ENCODE data around the gene DNAJB5.
"Not testable (repeated sequence)": the region's sequence is repeated elsewhere in the genome, so short reads cannot be mapped to it uniquely, and the experiment has no call there.

DNAJB5 gene

GRCh38 chr9:34989003-34989945 is at the start of gene DNAJB5:
Gene DNAJB5, plus strand, starts transcription at chr9:34989745. Its CDS starts 886 bp downstream, at chr9:34990631.
- peak; percentile 98 for DNase-seq

- not testable (repeated sequence) for DNase-seq
Observed at GRCh38 chr9:34939989-34940388, 49.6 kb upstream of the DNAJB5 start.

GRCh38 chr9:34948451-34948850 is 41.1 kb upstream of the DNAJB5 start:
- DNase-seq: no peak

GRCh38 chr9:34954225-34954624 is 35.3 kb upstream of the DNAJB5 start:
- no peak for DNase-seq

GRCh38 chr9:34956066-34956465 is 33.5 kb upstream of the DNAJB5 start:
- not testable (repeated sequence) for DNase-seq

- no peak for DNase-seq
Observed at GRCh38 chr9:34956648-34957047, 32.9 kb upstream of the DNAJB5 start.

GRCh38 chr9:34957492-34958410 is 31.8 kb upstream of the DNAJB5 start, which contains the start of gene PHF24:
Gene PHF24, plus strand, starts transcription at chr9:34958285. Its CDS starts 13,014 bp downstream, at chr9:34971299.
- peak in 1 of 2 experiments; percentile 46 for DNase-seq

- DNase-seq: no peak
Observed at GRCh38 chr9:34958411-34958982, 31.0 kb upstream of the DNAJB5 start.

GRCh38 chr9:34959461-34959860 is 30.1 kb upstream of the DNAJB5 start:
- DNase-seq: no peak

GRCh38 chr9:34961574-34962490 is 27.7 kb upstream of the DNAJB5 start:
- DNase-seq: no peak

GRCh38 chr9:34962546-34962945 is 27.0 kb upstream of the DNAJB5 start:
- no peak for DNase-seq

- DNase-seq: no peak
Observed at GRCh38 chr9:34963552-34963951, 26.0 kb upstream of the DNAJB5 start.

- DNase-seq: no peak
Observed at GRCh38 chr9:34964458-34964857, 25.1 kb upstream of the DNAJB5 start.

GRCh38 chr9:34971146-34971811 is 18.3 kb upstream of the DNAJB5 start:
- no peak for DNase-seq

GRCh38 chr9:34974664-34975063 is 14.9 kb upstream of the DNAJB5 start:
- DNase-seq: no peak

- no peak for DNase-seq
Observed at GRCh38 chr9:34976441-34976840, 13.1 kb upstream of the DNAJB5 start.

GRCh38 chr9:34976992-34977391 is 12.6 kb upstream of the DNAJB5 start:
- DNase-seq: no peak

- no peak for DNase-seq
Observed at GRCh38 chr9:34980181-34980761, 9.3 kb upstream of the DNAJB5 start.

- DNase-seq: no peak
Observed at GRCh38 chr9:34982361-34982760, 7.2 kb upstream of the DNAJB5 start.

GRCh38 chr9:34983209-34983608 is 6.3 kb upstream of the DNAJB5 start:
- DNase-seq: no peak

GRCh38 chr9:34984049-34984448 is 5.5 kb upstream of the DNAJB5 start:
- no peak for DNase-seq

Data from NCI-H526 (cell line).